K562 (cell line): ENCODE measurements around the gene CHPF. TPM values are rescaled to one million over a fixed set of nuclear protein-coding genes. Genes with fewer than 3 reads are reported as not detected.

Experiments used
- ATAC-seq: fragments of 200-7000 bp; cut with Tn5 transposase; 3 replicates; pipeline ENCODE4 v1.9.1; 2020; ENCODE audit warnings: moderate library complexity
- BruUV-seq: library from RNA; stranded (reverse); fragments of 400-500 nt; replicated peaks from 2 replicates; lab custom pipeline; 2021; lab: Mats Ljungman, UMichigan
- CTCF ChIA-PET: fragments of 300-600 bp; formaldehyde crosslinking; extraction: SDS; loops from one replicate; lab custom pipeline; 2021; ENCODE audit warnings: low intra/inter-chr PET ratio; lab: Yijun Ruan, JAX
- POLR2A ChIA-PET: fragments of 300-600, 350-650 bp; sonication (Branson Sonifier 250); formaldehyde crosslinking; extraction: SDS; loops from one replicate; lab custom pipeline; 2021; ENCODE audit warnings: antibody characterized with exemption, inconsistent platforms; lab: Yijun Ruan, JAX
- DNase-seq, 4 experiments: peaks; one replicate each; pipeline versions ENCODE4 v3.0.0 to v3.0.0-alpha.2; 2011 to 2018; ENCODE audit warnings: low spot score in 3 of 4, mixed read lengths in 3 of 4; ENCODE audit errors: extremely low read depth in 1 of 4
- FAIRE-seq: peaks from 2 replicates; lab custom pipeline; 2011; peaks lifted over from hg19 to GRCh38; lab: Jason Lieb, UNC
- H2AFZ ChIP-seq: 2 replicates; pipeline ENCODE4 v1.6.0; 2011; ENCODE audit warnings: low read depth, low read length, control low read depth, inconsistent platforms
- H3K27ac ChIP-seq: fragments of 200-600 bp; 3 replicates; pipeline ENCODE4 v1.8.0; 2011; ENCODE audit warnings: low read depth, mild to moderate bottlenecking, control low read depth, inconsistent platforms, low read length, moderate library complexity, mixed read lengths; ENCODE audit errors: extremely low read depth
- H3K27me3 ChIP-seq, 2 experiments: fragments of 300-600 bp in 1 of 2; 2 replicates in 1 of 2; 3 replicates in 1 of 2; pipeline versions ENCODE4 v1.6.0 to v1.8.0; 2011; ENCODE audit warnings: inconsistent platforms in 2 of 2, low read length in 2 of 2, mild to moderate bottlenecking in 1 of 2, mixed read lengths in 1 of 2, moderate library complexity in 1 of 2; ENCODE audit not compliant: control insufficient read depth in 2 of 2, insufficient read depth in 2 of 2
- H3K36me3 ChIP-seq: fragments of 300-600 bp; 3 replicates; pipeline ENCODE4 v1.8.0; 2011; ENCODE audit warnings: mild to moderate bottlenecking, low read length, inconsistent platforms; ENCODE audit not compliant: control insufficient read depth, insufficient read depth
- H3K4me1 ChIP-seq, 2 experiments: fragments of 200-600 bp in 1 of 2; replicated peaks in 1 of 2; 2 replicates in 1 of 2; 3 replicates in 1 of 2; pipeline versions ENCODE4 v1.5.1 to v1.8.0; 2011; ENCODE audit warnings: inconsistent platforms in 2 of 2, low read length in 2 of 2, mild to moderate bottlenecking in 1 of 2, mixed read lengths in 1 of 2, moderate library complexity in 1 of 2; ENCODE audit not compliant: control insufficient read depth in 2 of 2, insufficient read depth in 2 of 2
- H3K4me2 ChIP-seq: 2 replicates; pipeline ENCODE4 v1.6.1; 2011; ENCODE audit warnings: low read length, control low read depth, inconsistent platforms, mixed read lengths; ENCODE audit not compliant: insufficient read depth
- H3K4me3 ChIP-seq: fragments of 200-600 bp; sonication (generic), shearing (Covaris generic); 2 replicates; pipeline ENCODE4 v1.5.1; 2016; ENCODE audit warnings: control low read depth, inconsistent platforms
- H3K79me2 ChIP-seq: fragments of 200-600 bp; 3 replicates; pipeline ENCODE4 v1.8.0; 2011; ENCODE audit warnings: low read length, inconsistent platforms; ENCODE audit not compliant: control insufficient read depth, insufficient read depth
- H3K9ac ChIP-seq, 2 experiments: 2 replicates each; pipeline versions ENCODE4 v1.6.0 to v1.6.1; 2011; ENCODE audit warnings: low read depth in 2 of 2, low read length in 2 of 2, control low read depth in 1 of 2, inconsistent platforms in 1 of 2, mild to moderate bottlenecking in 1 of 2, mixed read lengths in 1 of 2; ENCODE audit not compliant: insufficient read depth in 1 of 2
- H3K9me1 ChIP-seq: one replicate; pipeline ENCODE4 v1.6.0; 2011; ENCODE audit warnings: inconsistent platforms, mild to moderate bottlenecking, low read length, moderate library complexity; ENCODE audit not compliant: control insufficient read depth, insufficient read depth
- H3K9me3 ChIP-seq: replicated peaks from 2 replicates; pipeline ENCODE4 v1.5.1; 2011; ENCODE audit warnings: low read depth, low read length, inconsistent platforms; ENCODE audit not compliant: control insufficient read depth, insufficient read depth
- H4K20me1 ChIP-seq: replicated peaks from 2 replicates; pipeline ENCODE4 v1.6.1; 2011; ENCODE audit warnings: low read length, inconsistent platforms, mixed read lengths; ENCODE audit not compliant: control insufficient read depth, insufficient read depth
- KDM5B ChIP-seq: fragments of 200-600 bp; sonication (generic); IDR thresholded peaks from 2 replicates; pipeline ENCODE4 v1.6.1; 2012; ENCODE audit warnings: low read depth, mild to moderate bottlenecking, moderate library complexity, low read length, control low read depth, inconsistent platforms; ENCODE audit not compliant: insufficient replicate concordance
- MEF2A ChIP-seq: IDR thresholded peaks from 2 replicates; pipeline ENCODE4 v1.6.1; 2011; ENCODE audit warnings: low read depth, mild to moderate bottlenecking, low read length, moderate library complexity; ENCODE audit not compliant: control insufficient read depth
- POLR2AphosphoS2 ChIP-seq: IDR thresholded peaks from 2 replicates; pipeline ENCODE4 v1.6.1; 2012; ENCODE audit warnings: low read length, improper control_type of control experiment
- POLR2G ChIP-seq: fragments of 200-400 bp; formaldehyde crosslinking; IDR thresholded peaks from 2 replicates; pipeline ENCODE4 v1.6.1; 2017; ENCODE audit warnings: low read depth, mild to moderate bottlenecking, antibody characterized with exemption, low read length, moderate library complexity
- TCFL5 ChIP-seq: fragments of 250-450 bp; sonication (Bioruptor Pico); conservative IDR thresholded peaks from 2 replicates; pipeline ENCODE4 v1.6.1; 2021; ENCODE audit warnings: mild to moderate bottlenecking, moderate library complexity, matching md5 sums
- TFAP4 ChIP-seq: sonication (generic); formaldehyde crosslinking; IDR thresholded peaks from 2 replicates; pipeline ENCODE4 v1.8.0; 2022; ENCODE audit warnings: missing genetic modification reagents, mild to moderate bottlenecking, moderate library complexity, borderline replicate concordance
- ZBTB7A ChIP-seq: IDR thresholded peaks from 2 replicates; pipeline ENCODE4 v1.6.1; 2011; ENCODE audit warnings: low read depth, mild to moderate bottlenecking, low read length, moderate library complexity, borderline replicate concordance; ENCODE audit not compliant: control insufficient read depth
- WGBS: fragments of 100-300 bp; shearing (Covaris generic); methylation state at CpG from one replicate; pipeline ENCODE4 v1.1.6; 2016; ENCODE audit warnings: low coverage, mixed read lengths; ENCODE audit not compliant: insufficient coverage; ENCODE audit errors: missing lambda C conversion rate; 5-methylcytosine and 5-hydroxymethylcytosine counted together
- in situ Hi-C: fragments of 300-500 bp; cut with MboI; formaldehyde crosslinking; loops from 4 replicates; pipeline ENCODE4 v1.15.0; 2018; ENCODE audit warnings: inconsistent platforms, mixed read lengths
- intact Hi-C: fragments of 100-400 bp; cut with micrococcal nuclease; formaldehyde crosslinking; loops from 2 replicates; pipeline ENCODE4 v1.14.2; 2022
- polyA plus RNA-seq, 8 experiments: library from polyadenylated mRNA; depleted of rRNA in 4 of 8; stranded (reverse) in 5 of 8; unstranded in 3 of 8; fragments of >200 nt; fragmentation: Nextera tagmentation in 2 of 8; fragmentation: Illumina TruSeq in 1 of 8; extraction: Ambion mirVana in 2 of 8; extraction: Trizol in 1 of 8; gene quantifications; 2 replicates each; pipeline versions ENCODE4 v1.2.1 to v1.2.3, GENCODE V29; 2011 to 2014; ENCODE audit warnings: inconsistent platforms in 1 of 8, missing spikeins in 1 of 8
- total RNA-seq, 7 experiments: library from RNA; depleted of rRNA in 6 of 7; stranded (reverse); fragments of >200 nt in 6 of 7; fragmentation: Illumina TruSeq in 2 of 7; extraction: Trizol in 2 of 7; gene quantifications; 2 replicates each; pipeline versions ENCODE4 v1.2.1 to v1.2.3, GENCODE V29; 2011 to 2021; ENCODE audit warnings: low replicate concordance in 1 of 7

Gene CHPF
- total and polyA plus RNA-seq, 9 of the 15 experiments (the other 6 are each of a cell fraction or from before 2014, with no cell fraction given), result 0.15 to 57.2 (median 7.9) TPM

GRCh38 chr2:219512524-219513216 is 30.9 kb downstream of the CHPF start:
- H3K27me3 ChIP-seq, result no peaks in the 10 kb centered on the region
- 50% methylated on average over 10 of the region's 16 CpGs for WGBS

More at GRCh38 chr2:219512524-219513216, 30.9 kb downstream of the CHPF start:
- TF ChIP-seq TCFL5 (CRISPR knock-in tag), result no peak
- peak; percentile 12 for TF ChIP-seq KDM5B
- peak; percentile 63 for TF ChIP-seq POLR2G
- TF ChIP-seq TFAP4 (CRISPR knock-in tag), result peak; percentile 63; the same call in 1 of the 2 replicates
- 0 out of 2 replicates have a peak, but pooled peaks have one; percentile 10 for TF ChIP-seq ZBTB7A
- TF ChIP-seq MEF2A, result no peak
- no peak for TF ChIP-seq POLR2AphosphoS2
- Histone ChIP-seq H2AFZ (no peak overlapping the region), H3K4me2 (no peak overlapping the region), H3K4me1 (peaks cover 75 to 92% of the 10 kb centered on the region in 2 experiments), H3K27ac (no peak overlapping the region), H4K20me1 (no peaks in the 10 kb centered on the region), H3K79me2 (peaks cover 34% of the 10 kb centered on the region), H3K9me3 (no peaks in the 10 kb centered on the region), H3K9me1 (no peaks in the 10 kb centered on the region), H3K4me3 (no peak overlapping the region), H3K9ac (peak overlapping the region in 1 of 2 experiments; percentile 20; a peak in 2 of 4 replicates), H3K36me3 (peaks cover under 1% of the 10 kb centered on the region; the same call in 2 of the 3 replicates)
- ATAC-seq (no peak), FAIRE-seq (no peak), DNase-seq (no peak)
- ChIA-PET CTCF (no interaction called here), POLR2A (interaction anchor here (0.8 to 3.0 kb wide), 4 partner anchors 10 to 14 kb away, joined by 3 to 20 read pairs (median 9); partner anchors contain the start of gene GMPPA)
- in situ Hi-C loops (no loop called here), intact Hi-C loops (no loop called here)
- BruUV-seq, result no TSS peak
